ENCODE measurements around the gene EPYC. TPM values are rescaled to one million over a fixed set of nuclear protein-coding genes. Genes with fewer than 3 reads are reported as not detected.

The EPYC gene
- total RNA-seq, 1 donor from 2014 or later, result not detected

- no peak for TF ChIP-seq CTCF (IDR thresholded peaks at IDR 0.05)
- no peak overlapping the region for H3K27ac ChIP-seq
- H3K4me3 ChIP-seq, result no peak overlapping the region
- DNase-seq (no peak), ATAC-seq (no peak)
- no peaks in the 10 kb centered on the region for H3K4me1 ChIP-seq
- no peaks in the 10 kb centered on the region for H3K27me3 ChIP-seq (ENCODE audit: low read depth)
- intact Hi-C loops (cut with DNase I), result loop anchor here (10.0 kb wide), 1 partner anchor 381 kb away; no protein-coding TSS in a partner anchor
- H3K36me3 ChIP-seq, result no peaks in the 10 kb centered on the region
- H3K9me3 ChIP-seq, result no peaks in the 10 kb centered on the region
These were observed 30.5 kb downstream of the EPYC start for GRCh38 chr12:90974286-90974685.

GRCh38 chr12:90972226-90972625 is 32.5 kb downstream of the EPYC start:
- Histone ChIP-seq H3K9me3 (no peaks in the 10 kb centered on the region), H3K4me3 (no peak overlapping the region), H3K4me1 (no peaks in the 10 kb centered on the region), H3K27me3 (ENCODE audit: low read depth) (no peaks in the 10 kb centered on the region), H3K27ac (no peak overlapping the region), H3K36me3 (no peaks in the 10 kb centered on the region)
- DNase-seq, result no peak
- ATAC-seq, result no peak
- TF ChIP-seq CTCF (IDR thresholded peaks at IDR 0.05), result no peak
- intact Hi-C loops (cut with DNase I), result loop anchor here (10.0 kb wide), 1 partner anchor 383 kb away; no protein-coding TSS in a partner anchor

GRCh38 chr12:90970911-90971310 is 33.9 kb downstream of the EPYC start:
- intact Hi-C loops (cut with DNase I), result loop anchor here (10.0 kb wide), 1 partner anchor 384 kb away; no protein-coding TSS in a partner anchor
- DNase-seq (no peak), ATAC-seq (no peak)
- H3K36me3 ChIP-seq, result no peaks in the 10 kb centered on the region
- no peak for TF ChIP-seq CTCF (IDR thresholded peaks at IDR 0.05)
- H3K4me1 ChIP-seq, result no peaks in the 10 kb centered on the region
- H3K4me3 ChIP-seq, result no peak overlapping the region
- H3K9me3 ChIP-seq, result no peaks in the 10 kb centered on the region
- H3K27ac ChIP-seq, result no peak overlapping the region
- no peaks in the 10 kb centered on the region for H3K27me3 ChIP-seq (ENCODE audit: low read depth)

GRCh38 chr12:90970471-90970870 is 34.3 kb downstream of the EPYC start:
- Histone ChIP-seq H3K4me1 (no peaks in the 10 kb centered on the region), H3K27me3 (ENCODE audit: low read depth) (no peaks in the 10 kb centered on the region), H3K9me3 (no peaks in the 10 kb centered on the region), H3K27ac (no peak overlapping the region), H3K4me3 (no peak overlapping the region), H3K36me3 (no peaks in the 10 kb centered on the region)
- intact Hi-C loops (cut with DNase I), result loop anchor here (10.0 kb wide), 1 partner anchor 384 kb away; no protein-coding TSS in a partner anchor
- ATAC-seq (no peak), DNase-seq (no peak)
- no peak for TF ChIP-seq CTCF (IDR thresholded peaks at IDR 0.05)

- Histone ChIP-seq H3K4me1 (no peaks in the 10 kb centered on the region), H3K9me3 (no peaks in the 10 kb centered on the region), H3K27me3 (ENCODE audit: low read depth) (no peaks in the 10 kb centered on the region), H3K36me3 (no peaks in the 10 kb centered on the region), H3K4me3 (no peak overlapping the region), H3K27ac (no peak overlapping the region)
- DNase-seq (no peak), ATAC-seq (no peak)
- TF ChIP-seq CTCF (IDR thresholded peaks at IDR 0.05), result no peak
- intact Hi-C loops (cut with DNase I), result loop anchor here (10.0 kb wide), 1 partner anchor 385 kb away; no protein-coding TSS in a partner anchor
These were observed 34.9 kb downstream of the EPYC start for GRCh38 chr12:90969851-90970250.

Data from lower lobe of right lung (tissue), 2 donors.